ENCODE data around the gene NOC4L.

Gene NOC4L

DNA sequence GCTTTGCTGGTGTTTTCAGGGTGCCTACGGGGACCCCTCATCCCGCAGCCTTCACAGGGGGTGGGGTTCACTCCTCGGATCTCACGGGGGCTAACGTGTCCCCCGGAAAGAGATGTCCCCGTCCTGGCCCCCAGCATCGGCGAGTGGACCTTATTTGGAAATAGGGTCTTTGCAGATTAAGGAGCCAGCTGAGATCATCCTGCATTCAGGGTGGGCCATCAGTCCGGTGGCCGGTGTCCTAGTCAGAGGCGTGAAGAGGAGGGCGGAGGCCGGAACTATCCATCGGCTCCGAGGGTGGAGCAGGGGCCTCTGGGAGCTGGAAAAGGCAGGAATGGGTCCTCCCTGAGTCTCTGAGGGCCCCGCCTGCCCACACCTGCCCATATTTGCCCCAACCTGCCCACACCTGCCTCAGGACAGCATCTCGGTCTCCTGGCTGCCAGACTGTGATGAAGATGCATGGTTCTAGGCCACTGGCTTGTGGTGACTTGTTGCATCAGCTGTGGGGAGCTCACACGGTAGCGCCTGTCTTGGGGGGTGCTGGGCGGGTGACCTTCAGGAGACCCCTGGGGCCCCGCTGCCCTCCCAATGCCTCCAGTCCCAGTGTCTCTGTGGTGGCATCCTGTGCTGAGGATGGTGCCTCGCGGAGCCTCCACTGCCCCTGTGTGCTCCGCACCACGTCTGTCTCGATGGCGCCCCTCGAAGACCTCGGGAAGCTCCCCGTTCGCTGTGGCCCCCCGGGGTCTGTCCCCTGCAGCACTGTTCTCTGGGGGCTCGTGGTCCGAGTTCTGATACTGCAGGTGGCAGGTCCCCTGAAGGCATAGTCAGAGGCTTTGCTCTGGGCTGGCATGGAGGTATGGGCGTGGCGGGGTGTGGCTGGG, 14.7 kb downstream of the NOC4L start:
- no peak for DNase-seq

DNA sequence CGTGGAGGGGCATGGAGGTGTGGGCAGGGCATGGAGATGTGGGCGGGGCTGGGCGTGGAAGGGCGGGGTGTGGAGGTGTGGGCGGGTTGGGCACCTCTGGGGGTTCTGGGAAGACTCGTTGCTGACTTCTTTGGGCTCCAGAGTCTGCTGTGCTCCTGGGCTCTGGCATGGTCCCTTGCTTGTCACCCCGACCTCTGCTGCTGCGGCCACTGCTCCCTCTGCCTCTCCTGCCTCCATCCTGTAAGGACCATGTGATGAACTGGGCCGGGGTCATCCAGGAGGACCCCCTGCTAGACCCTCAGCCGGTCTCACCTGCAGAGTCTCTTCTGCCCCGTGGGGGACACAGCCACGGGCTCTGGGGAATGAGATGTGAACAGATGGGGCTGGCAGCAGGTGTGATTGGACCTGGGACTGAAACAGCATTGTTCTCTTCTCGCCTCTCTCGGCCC, 15.3 kb downstream of the NOC4L start:
- no peak for DNase-seq

DNA sequence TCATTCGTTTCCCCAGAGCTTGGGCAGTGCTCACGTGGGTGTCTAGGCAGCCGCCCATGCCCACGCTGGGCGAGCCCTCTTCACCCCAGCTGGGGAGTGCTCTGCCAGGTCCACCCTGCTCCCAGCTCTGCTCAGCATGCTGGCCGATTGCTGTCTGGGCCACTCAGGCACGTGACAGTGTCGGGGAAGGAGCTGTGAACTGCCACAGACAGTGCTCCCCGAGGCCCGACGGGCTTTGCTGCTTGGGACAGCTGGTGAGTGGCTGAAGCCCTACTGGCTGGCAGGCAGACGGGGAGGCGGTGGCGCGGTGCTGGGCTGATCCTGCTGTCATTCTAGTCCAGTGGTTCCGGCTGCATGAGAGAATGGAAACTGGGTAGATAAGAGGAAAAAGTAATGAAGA, 15.8 kb downstream of the NOC4L start:
- no peak for DNase-seq

DNA sequence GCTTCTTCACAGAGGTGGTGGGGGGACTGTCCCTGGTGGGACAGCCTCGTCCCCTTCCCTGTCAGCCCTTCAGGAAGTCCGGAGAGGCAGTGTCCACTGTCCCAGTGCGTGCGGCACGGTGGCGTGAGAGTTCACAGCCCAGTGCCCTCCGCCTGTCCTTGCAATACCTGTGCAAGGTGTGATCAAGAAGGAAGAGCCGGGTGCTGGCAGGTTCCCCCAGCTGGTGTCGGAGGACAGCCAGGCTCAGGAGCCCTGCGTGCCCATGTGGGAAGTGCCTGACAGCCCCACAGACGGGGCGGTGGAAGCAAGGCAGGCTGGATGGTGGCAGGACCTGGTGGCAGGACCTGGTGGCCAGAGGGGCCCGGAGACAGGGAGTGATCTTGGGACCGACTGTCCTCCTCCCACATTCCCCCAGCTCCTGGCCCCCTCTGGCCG, 16.4 kb downstream of the NOC4L start:
- DNase-seq, result no peak

DNA sequence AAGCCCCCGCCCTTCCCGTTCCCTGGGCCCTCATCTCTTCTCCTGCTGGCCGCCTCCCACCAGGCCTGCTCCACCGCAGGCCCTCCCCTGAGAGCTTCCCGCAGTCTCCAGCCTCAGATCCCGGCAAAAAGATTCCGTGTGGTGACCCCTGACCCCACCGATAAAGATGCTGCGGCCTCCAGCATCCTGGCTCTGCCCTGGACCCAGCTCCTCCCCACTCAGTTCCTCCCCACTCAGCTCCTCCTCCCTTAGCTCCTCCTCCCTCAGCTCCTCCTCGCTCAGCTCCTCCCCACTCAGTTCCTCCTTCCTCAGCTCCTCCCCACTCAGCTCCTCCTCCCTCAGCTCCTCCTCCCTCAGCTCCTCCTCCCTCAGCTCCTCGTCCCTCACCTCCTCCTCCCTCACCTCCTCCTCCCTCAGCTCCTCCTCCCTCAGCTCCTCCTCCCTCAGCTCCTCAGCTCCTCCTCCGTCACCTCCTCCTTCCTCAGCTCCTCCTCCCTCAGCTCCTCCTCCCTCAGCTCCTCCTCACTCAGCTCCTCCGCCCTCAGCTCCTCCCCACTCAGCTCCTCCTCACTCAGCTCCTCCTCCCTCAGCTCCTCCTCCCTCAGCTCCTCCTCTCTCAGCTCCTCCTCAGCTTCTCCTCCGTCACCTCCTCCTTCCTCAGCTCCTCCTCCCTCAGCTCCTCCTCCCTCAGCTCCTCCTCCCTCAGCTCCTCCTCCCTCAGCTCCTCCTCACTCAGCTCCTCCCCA, 17.0 kb downstream of the NOC4L start:
- DNase-seq, result no peak

DNA sequence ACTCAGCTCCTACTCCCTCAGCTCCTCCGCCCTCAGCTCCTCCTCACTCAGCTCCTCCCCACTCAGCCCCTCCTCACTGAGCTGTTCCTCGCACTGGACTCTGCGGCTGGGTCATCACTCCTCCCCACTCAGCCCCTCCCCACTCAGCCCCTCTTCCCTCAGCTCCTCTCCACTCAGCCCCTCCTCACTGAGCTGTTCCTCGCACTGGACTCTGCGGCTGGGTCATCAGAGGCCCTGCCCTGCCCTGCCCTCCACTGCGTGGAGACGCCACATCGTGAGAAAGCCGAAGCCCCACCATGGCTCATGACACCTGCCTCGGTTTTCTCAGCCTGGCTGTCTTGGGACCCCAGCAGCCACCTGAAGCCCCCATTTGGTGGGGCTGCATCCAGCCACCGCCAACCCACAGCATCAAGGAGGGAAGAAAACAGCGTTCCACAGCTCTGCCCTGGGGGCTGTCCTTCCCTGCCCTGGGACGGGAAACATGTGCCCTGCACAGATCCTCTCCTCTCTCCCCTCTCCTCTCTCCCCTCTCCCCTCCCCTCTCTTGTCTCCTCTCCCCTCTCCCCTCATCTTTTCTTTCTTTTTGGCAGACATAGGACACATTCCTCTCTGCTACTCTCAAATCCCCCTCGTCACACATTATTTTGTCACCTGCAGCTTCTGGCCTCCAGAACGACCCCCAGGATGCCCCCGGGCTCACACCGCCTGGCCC, 17.7 kb downstream of the NOC4L start:
- DNase-seq, result no peak

DNA sequence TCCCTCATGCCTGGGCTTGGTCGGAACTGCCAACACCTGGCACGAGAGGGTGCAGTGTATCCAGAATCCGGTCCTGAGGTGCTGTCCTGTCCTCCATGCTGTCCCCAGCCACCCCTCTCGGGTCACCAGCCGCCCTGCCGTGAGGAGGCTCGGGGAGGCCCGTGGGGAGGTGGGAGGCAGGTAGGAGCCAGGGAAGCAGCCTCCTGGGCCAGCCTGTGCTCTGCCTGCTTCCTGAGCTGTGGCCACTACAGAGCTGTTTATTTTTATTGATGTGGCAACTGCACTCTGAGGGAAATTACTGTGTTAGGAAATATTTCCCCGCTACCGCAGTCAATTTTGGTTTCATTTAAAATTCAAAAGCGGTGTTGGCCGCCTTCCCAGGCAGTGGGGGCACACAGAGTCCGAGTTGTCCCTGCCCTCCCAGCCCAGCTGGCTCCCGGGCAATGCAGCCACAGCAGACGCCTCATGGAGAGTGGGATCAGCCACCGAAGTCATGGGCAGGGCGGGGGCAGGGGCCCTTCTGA, 18.3 kb downstream of the NOC4L start:
- no peak for DNase-seq

DNA sequence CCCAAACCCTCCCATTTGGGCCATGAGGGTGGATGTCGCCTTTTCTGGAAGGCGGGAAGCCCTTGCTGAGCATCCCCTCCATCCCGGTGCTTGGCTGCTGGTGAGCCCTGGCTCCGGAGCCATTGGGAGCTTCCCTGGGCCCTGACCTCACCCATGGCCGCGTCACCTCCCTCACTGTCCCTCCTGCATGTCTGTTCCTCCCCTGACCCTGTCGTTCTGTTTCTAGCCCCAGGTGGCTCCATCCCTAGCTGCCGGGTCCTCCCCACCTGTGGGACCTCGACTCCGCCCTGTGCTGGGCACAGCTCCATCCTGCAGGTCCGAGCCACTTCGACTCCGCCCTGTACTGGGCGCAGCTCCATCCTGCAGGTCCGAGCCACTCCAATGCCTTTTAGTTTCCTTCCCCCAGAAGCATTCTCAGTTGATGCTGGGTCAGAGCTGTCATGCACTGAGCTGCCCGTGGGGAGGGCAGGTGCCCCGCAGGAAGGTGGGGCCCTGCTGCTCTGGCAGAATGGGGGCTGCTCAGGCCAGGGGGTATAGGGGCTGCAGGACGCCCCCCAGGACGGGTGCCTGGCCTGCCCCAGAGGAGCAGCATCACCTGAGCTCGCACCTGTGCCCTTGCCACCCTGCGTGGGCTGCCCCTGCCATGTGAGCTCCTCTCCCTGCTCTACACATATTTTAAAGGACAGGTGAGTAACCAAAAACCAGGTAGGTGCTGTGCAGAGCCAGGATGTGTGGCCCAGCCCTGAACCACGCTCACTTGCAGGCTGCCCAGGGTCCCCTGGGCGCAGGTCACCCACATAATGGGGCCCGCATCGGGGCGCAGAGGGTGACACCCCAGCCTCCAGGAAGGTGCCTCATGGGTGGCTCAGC, 19.0 kb downstream of the NOC4L start:
- no peak for DNase-seq

DNA sequence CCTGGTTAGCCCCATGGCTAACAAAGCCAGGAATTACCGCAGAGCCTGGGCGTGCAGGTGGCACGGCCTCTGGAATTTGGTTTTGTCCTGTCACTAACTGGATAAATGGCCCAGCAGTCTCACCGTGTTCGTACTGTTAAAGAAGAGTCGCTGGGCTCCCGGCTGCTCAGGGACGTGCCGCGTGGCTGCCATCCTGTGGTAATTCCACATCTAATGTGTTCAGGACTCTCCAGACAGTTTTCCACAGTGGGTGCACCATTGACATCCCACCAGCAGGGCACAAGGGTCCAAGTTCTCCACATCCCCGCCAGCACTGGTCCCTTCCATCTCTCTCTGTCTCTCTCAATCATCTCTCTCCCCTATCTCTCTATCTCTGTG, 19.6 kb downstream of the NOC4L start:
- no peak for DNase-seq

DNA sequence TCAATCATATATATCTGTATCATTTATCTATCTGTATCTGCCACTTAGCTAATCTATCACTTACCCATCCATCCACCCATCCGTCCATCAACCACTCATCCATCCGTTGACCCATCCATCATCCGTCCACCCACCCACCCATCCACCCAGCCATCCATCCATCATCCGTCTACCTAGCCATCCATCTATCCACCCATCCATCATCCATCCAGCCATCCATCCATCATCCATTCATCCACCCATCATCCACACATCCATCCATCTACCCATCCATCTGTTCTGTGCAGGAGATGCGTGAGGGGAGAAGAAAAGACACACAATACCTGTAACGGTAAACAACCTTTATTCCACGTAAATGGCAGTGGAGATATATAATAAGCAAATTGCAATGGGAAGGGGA, 20.2 kb downstream of the NOC4L start:
- no peak for DNase-seq

DNA sequence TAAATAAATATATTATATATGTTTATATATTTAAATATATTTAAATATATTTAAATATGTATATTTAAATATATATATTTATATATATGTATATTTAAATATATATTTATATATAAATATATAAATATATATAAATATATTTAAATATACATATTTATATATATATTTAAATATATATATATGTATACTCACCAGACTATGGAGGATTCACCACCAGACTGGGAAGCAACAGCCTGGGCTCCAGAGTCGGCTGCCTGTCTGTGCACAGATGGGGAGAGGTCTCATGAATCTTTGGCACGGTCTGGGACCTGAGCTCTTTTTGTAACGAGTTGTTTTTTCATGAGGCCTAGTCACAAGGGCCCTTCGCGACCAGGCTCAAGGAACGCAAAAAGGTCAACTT, 21.3 kb downstream of the NOC4L start:
- DNase-seq, result no peak

DNA sequence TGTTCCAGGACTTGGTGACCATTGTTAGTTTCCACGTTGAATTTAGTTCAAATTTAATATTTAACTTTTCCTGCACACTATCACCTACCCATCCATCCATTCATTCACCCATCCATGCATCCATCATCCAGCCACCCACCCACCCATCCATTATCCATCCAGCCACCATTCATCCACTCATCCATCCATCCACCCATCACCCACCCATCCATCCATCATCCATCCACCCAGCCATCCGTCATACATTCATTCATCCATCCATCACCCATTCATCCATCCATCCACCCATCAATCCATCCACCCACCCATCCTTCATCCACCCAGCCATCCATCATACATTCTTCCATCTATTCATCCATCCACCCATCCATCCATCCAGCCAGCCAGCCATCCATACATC, 21.8 kb downstream of the NOC4L start:
- no peak for DNase-seq

DNA sequence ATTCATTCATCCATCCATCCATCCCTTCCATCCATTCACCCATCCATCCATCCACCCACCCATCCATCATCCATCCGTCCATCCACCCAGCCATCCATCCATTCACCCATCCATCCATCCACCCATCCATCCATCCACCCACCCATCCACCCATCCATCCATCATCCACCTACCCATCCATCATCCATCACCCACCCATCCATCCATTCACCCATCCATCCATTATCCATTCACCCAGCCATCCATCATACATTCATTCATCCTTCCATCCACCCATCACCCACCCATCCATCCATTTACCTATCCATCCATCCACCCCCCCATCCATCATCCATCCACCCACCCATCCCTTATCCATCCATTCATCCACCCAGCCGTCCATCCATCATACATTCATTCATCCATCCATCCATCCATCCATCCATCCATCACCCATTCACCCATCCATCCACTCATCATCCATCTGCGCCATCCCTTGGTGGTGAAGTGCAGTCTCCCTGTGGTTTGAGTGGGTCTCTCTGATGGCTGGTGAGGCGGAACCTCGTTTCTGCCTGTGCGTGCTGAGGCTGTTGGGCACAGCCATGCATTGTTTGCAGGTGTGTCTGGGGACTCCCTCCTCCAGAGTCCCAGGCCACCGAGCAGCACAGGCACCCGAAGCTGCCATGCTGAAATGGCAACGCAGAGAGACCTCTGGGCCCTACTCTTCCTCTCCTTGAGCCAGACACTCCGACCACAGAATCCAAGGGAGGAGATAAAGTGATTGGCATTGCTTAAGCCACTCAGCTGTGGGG, 22.7 kb downstream of the NOC4L start:
- DNase-seq, result no peak

DNA sequence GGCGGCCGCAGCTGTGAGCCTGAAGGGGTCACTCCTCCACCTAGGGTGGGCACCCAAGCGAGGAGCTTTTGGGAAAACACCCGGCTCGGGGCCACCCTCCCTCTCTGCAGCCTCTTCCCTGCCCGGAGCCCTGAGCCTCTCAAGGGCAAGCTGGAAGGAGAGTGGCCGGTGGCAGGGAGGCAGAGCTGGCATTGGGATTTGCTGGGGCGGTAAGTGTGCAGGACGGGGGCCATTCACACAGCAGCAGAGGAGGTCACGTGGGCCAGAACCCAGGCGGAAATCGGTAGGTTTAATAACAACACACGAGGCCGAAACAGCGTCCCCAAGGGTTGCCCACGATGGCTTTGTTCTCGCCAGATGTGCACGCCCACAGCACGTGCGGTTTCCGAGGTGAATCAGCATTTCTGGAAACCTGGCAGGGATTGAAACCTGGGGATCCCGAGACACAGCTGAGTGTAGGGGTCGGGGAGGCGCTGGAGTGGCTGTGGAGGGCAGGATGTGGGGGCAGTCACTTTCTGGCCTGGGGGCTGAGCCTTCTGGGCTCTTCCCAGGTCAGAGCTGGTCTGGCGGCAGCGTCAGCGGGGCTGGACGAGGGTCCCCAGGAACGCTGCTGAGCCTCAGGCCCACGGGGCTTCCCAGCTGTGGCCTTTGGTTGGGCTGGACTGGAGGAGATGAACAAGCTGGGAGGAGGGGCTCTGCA, 23.5 kb downstream of the NOC4L start:
- DNase-seq, result no peak

DNA sequence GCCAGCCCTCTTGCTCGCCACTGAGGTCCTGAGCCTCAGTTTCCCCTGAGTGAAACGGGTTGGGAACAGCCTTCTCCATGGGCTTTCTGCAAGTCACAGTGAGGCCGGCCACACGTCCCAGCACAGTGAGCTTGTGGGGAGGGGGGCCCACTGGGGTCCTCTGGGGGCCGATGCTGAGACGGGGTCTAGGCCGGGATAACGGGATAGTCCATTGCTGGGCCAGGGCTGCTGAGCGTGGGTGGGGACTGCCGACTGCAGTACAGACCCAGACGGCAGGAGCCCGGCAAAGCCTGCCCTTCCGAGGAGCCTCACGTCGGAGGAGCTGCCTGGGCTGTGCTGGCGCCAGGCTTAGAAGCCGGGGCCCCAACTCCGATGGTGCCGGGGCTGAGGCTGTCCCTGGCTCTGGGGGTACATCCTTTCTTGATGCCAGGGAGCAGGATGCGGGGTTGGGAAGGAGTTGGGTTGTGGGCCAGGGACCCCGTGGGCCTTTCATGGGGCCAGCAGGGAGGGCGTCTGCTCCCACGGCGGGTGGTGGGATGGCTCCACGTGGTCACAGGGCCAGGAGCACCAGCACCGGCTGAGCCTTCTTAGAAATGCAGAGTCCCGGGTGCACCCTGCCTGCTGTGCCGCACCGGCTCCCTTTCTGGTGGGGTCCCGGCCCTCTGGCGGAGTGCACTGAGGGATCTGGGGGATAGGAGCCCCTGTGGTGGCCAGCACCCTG, 24.2 kb downstream of the NOC4L start:
- DNase-seq, result no peak

DNA sequence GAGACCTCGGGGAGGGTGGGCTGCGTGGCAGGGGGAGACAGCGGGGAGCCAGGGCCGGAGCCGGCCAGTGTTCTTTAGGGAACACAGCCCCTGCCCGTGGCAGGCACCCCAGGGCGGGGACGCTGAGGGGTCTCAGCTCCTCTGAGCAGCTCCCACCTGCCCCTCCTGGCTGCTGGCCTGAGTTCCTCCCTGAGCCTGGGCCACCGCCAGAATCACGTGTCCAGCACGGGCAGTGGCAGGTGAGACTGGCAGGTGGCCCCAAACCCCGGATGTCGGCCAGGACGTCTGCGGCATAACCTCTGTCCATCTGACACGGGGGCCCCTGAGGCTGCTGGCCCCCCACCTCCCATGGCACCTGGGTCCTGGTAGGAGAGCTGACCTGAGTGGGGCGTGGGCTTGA, 25.1 kb downstream of the NOC4L start:
- DNase-seq, result no peak

DNA sequence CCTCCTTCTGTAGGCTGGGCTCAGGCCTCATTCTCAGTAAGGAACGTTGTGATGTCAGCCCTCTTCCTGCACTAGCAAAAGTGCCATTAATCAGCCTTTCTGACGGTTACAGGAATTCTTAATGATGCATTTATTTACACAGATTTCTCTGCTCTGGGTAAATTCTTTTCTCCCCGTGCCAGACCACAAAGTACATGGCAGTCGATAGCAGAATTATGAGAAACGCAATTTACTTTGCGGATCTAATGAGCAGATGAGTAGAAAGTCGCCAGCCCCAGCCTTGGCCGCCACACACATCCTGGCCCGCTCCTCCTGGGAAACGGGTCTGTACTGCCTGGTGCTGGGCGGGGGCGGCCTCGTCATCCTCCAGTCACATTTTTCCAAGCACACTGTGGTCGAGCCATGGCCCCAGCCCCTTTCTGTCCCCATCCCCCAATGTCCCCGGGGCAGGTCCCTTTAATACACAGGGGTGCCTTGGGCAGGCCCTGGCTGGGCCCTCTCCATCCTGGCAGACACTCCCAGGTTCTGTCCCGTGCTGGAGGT, 25.9 kb downstream of the NOC4L start:
- DNase-seq, result no peak

DNA sequence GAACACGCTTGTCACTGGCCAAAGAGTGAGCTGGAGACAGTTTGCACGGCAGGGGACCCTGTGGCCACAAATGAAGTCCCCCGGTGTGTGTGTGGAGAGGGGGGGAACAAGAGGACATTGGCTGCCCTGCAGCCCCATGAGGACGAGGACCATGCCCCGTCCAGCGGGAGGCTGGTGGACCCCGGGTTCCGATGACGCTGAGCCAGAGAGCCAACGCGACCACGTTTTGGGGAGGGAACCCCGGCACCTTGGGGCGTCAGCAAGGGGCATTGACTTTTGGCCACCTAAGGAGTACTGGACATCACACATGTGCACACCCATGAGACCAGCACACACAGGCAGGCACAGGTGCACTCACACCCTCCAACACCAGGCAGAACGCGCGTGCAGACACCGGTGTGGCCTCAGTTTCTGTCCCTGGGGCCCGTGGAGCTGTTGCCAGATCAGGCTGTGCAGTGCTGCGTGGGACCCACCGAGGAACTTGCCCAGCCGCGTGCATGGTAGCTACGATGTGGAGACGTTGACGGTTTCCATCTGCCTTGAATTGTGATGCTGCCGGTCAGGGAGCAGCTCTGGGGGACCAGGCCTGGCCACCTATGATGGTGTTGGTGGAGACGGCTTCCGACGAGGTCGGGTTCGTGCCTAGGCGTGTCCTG, 26.5 kb downstream of the NOC4L start:
- DNase-seq, result no peak

DNA sequence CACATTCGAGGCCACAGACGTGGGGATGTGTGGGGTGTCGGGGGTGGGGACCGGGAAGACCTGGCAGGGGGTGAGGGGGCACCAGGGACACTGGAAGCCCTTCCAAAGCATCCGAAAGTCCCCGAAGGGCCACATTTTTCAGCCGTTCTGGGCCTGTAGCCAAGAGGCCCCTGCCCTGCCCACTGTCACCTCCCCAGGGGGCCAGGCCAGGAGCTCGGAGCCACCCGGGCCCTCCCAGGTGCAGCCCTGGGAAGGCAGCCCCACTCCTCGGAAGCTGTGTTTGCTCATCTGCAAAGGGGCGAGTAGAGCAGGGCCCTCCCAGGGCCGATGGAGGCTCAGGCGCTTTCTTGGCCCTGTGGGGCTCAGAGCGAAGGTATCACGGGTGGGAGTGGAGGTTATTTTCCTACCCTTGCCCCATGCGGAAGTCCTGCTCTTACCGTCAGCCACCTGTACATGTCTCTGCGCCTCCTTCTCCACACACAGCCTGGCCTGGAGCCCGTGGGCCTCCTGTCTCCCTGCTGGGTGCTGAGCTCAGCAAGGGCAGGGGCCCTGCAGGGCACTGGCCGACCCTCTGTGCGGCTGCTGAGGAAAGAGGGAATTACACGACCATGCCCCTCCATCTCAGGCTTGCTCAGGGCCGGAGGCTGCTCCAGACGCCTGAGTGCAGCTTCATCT, 27.2 kb downstream of the NOC4L start:
- no peak for DNase-seq
